ENCODE results near the gene UBXN10.
"Not testable (repeated sequence)": the region's sequence is repeated elsewhere in the genome, so short reads cannot be mapped to it uniquely, and the experiment has no call there.

Gene UBXN10

GRCh38 chr1:20220036-20220435 is 34.1 kb downstream of the UBXN10 start:
- Mint-ChIP-seq H3K27ac (no peak overlapping the region), H3K36me3 (ENCODE audit: low read depth) (no peaks in the 10 kb centered on the region), H3K9me3 (no peaks in the 10 kb centered on the region), H3K4me3 (no peak overlapping the region), H3K4me1 (ENCODE audit: low read depth) (no peaks in the 10 kb centered on the region), H3K27me3 (peaks cover 52% of the 10 kb centered on the region)
- no peak for DNase-seq

DNA sequence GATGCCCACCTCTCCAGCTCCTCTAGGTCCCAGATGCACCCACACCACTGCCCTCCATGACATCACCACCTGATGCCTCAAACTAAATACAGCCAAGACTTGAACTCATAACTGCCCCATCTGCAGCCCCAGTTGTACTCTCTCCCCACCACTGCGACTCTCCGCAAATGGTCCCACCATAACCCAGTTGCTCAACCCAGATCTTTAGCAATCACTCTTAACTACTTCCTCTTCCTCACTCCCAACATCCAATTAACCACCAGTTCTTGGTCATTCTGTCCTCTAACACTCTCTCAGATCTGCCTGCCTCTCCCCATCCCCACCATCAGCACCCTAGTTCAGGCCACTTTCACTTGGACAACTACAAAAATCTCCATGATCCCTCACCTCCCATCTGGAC is 37.2 kb downstream of the UBXN10 start:
- H3K4me1 Mint-ChIP-seq (ENCODE audit: low read depth): no peaks in the 10 kb centered on the region
- no peak for DNase-seq

DNA sequence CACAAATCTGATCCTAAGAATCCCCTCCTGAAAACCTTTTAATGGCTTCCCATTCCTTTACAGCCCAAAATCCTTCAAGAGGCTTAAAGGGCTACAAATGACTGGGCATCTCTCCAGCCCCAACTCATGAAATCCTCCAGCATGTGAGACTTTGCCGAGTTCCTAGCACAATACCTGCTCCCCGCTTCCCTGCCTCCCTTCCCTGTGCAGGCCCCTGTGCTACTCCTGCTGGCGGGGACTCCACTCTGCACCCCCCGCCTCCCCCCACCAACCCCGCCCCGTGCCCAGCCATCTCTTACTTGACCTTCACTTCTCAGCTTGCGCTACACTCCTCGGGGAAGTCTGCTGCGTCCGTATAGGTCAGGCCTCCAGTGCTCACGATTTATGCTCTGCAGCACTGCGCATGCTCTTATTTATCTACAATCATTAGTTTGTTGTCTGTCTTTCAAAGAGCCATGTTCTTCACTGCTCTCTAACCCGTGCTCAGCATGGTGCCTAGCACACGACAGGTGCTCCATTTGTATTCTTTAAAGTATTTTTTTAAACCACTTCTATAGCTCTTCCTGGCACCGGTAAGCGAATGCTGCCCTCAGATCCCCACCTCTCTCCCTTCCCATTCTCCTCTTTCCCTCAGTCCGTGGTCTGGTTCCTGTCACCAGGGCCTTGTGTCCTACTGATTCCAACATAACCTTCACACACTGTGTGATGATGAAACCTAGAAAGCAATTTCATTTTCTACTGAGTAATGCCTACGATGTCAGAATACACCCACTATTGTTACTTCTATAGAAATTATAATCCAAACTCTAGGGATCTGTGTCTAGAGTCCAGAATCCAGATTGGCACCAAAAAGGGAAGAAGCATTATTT is 37.9 kb downstream of the UBXN10 start:
- H3K4me1 Mint-ChIP-seq (ENCODE audit: low read depth): no peaks in the 10 kb centered on the region
- H3K4me3 Mint-ChIP-seq: no peak overlapping the region
- H3K9me3 Mint-ChIP-seq: no peaks in the 10 kb centered on the region
- peaks cover 59% of the 10 kb centered on the region for H3K27me3 Mint-ChIP-seq
- H3K27ac Mint-ChIP-seq: no peak overlapping the region
- no peak for DNase-seq
- H3K36me3 Mint-ChIP-seq (ENCODE audit: low read depth): no peaks in the 10 kb centered on the region

More for the DNA sequence above, 37.2 kb downstream of the UBXN10 start:
- no peaks in the 10 kb centered on the region for H3K36me3 Mint-ChIP-seq (ENCODE audit: low read depth)
- H3K27me3 Mint-ChIP-seq: peaks cover 55% of the 10 kb centered on the region
- no peak overlapping the region for H3K27ac Mint-ChIP-seq
- H3K9me3 Mint-ChIP-seq: no peaks in the 10 kb centered on the region
- H3K4me3 Mint-ChIP-seq: no peak overlapping the region

- H3K9me3 Mint-ChIP-seq: no peaks in the 10 kb centered on the region
- no peak overlapping the region for H3K27ac Mint-ChIP-seq
- H3K36me3 Mint-ChIP-seq (ENCODE audit: low read depth): no peaks in the 10 kb centered on the region
Measured at GRCh38 chr1:20224546-20224945, 38.6 kb downstream of the UBXN10 start.

GRCh38 chr1:20227704-20228103 is 41.8 kb downstream of the UBXN10 start:
- Mint-ChIP-seq H3K4me1 (ENCODE audit: low read depth) (no peaks in the 10 kb centered on the region), H3K9me3 (no peaks in the 10 kb centered on the region), H3K27me3 (peaks cover 67% of the 10 kb centered on the region), H3K36me3 (ENCODE audit: low read depth) (no peaks in the 10 kb centered on the region), H3K27ac (no peak overlapping the region), H3K4me3 (no peak overlapping the region)
- no peak for DNase-seq

More at GRCh38 chr1:20224546-20224945, 38.6 kb downstream of the UBXN10 start:
- H3K27me3 Mint-ChIP-seq: peaks cover 59% of the 10 kb centered on the region
- DNase-seq: no peak
- no peak overlapping the region for H3K4me3 Mint-ChIP-seq
- no peaks in the 10 kb centered on the region for H3K4me1 Mint-ChIP-seq (ENCODE audit: low read depth)

DNA sequence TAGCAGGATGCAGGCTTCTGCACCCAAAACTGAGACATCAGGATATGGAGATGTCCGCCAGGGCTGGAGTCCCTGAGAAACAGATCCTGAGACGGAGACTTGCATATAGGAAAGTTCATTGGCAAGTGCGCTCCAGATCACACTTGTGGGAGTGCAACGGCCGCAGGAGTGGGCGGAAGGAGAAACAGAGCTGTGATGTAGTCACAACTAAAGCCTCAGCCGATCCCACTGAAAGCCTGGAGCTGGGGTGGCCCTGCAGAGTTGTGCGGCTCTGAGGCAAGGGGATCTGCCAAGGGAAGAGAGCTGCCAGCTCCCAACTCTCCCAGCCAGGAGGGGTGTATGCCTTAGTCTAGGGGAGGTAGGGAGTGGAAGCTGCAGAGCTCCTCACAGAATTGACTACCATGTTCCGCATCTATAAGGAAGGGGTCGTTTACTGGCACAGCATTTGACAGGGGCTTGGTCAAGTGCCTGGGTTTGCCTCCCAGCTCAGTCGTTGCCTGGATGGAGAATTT is 42.5 kb downstream of the UBXN10 start:
- no peak overlapping the region for H3K27ac Mint-ChIP-seq
- H3K36me3 Mint-ChIP-seq (ENCODE audit: low read depth): no peaks in the 10 kb centered on the region
- DNase-seq: no peak
- H3K4me1 Mint-ChIP-seq (ENCODE audit: low read depth): no peaks in the 10 kb centered on the region
- peaks cover 67% of the 10 kb centered on the region for H3K27me3 Mint-ChIP-seq
- H3K9me3 Mint-ChIP-seq: no peaks in the 10 kb centered on the region
- H3K4me3 Mint-ChIP-seq: no peak overlapping the region

DNA sequence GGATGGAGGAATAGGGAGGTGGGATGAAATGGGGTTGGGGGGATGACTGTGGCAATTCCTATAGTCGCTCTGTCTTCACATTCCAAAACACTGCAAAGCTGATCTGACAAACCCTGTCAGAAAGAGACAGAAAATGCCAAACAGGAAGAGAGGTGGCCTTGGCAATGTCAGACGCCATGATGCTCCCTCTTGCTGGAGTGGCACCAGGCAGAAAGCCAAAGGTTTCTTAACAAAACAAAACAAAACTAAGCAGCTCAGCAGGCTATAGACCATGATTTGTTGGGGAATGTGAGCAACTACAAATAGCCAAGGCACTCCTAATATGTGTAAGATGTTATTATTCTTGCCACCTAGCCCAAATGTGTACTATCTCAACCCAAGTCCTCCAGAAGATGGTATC is 43.3 kb downstream of the UBXN10 start:
- peaks cover 68% of the 10 kb centered on the region for H3K27me3 Mint-ChIP-seq

DNA sequence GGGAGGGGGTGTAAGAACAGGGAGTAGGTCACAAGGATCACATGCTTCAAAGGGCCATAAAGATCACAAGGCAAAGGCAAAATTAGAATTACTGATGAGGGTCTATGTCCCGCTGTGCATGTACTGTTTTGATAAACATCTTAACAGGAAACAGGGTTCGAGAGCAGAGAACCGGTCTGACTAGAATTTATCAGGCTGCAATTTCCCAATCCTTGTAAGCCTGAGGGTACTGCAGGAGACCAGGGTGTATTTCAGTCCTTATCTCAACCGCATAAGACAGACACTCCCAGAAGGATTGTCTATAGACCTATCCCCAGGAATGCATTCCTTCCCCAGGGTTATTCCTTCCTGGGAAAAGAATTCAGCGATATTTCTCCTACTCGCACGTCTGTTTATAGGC is 46.7 kb downstream of the UBXN10 start:
- H3K9me3 Mint-ChIP-seq; H3K4me3 Mint-ChIP-seq; DNase-seq; H3K4me1 Mint-ChIP-seq (ENCODE audit: low read depth); H3K27ac Mint-ChIP-seq; H3K36me3 Mint-ChIP-seq (ENCODE audit: low read depth): not testable (repeated sequence)
- peaks cover 61% of the 10 kb centered on the region for H3K27me3 Mint-ChIP-seq

More for the DNA sequence above, 43.3 kb downstream of the UBXN10 start:
- DNase-seq: no peak
- no peak overlapping the region for H3K27ac Mint-ChIP-seq
- H3K9me3 Mint-ChIP-seq: no peaks in the 10 kb centered on the region
- H3K4me1 Mint-ChIP-seq (ENCODE audit: low read depth): no peaks in the 10 kb centered on the region
- no peak overlapping the region for H3K4me3 Mint-ChIP-seq
- no peaks in the 10 kb centered on the region for H3K36me3 Mint-ChIP-seq (ENCODE audit: low read depth)

- H3K27me3 Mint-ChIP-seq: peaks cover 53% of the 10 kb centered on the region
- H3K4me1 Mint-ChIP-seq (ENCODE audit: low read depth): no peaks in the 10 kb centered on the region
- H3K36me3 Mint-ChIP-seq (ENCODE audit: low read depth): no peaks in the 10 kb centered on the region
- no peak overlapping the region for H3K27ac Mint-ChIP-seq
- DNase-seq: no peak
- H3K9me3 Mint-ChIP-seq: no peaks in the 10 kb centered on the region
- H3K4me3 Mint-ChIP-seq: no peak overlapping the region
Measured at GRCh38 chr1:20233394-20233793, 47.5 kb downstream of the UBXN10 start.

DNA sequence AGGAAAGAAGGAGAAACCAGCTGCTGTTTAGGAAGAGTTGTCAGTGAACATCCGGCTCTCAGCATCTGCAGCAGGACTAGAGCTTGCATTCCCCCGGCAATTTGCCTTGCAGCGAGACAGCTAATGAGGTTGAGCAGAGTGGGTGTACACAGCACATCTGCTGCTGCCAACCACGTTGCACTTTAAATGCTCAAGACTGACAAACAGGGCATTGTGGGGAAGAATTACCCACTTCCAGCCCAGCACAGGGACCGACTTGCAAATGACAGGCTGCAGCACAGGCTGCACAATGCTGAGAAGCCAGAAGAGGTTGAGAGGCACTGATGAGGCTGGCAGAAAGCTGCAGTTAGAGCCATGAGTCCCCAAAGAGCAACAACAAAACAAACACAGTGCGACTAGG is 48.0 kb downstream of the UBXN10 start:
- H3K27me3 Mint-ChIP-seq: peaks cover 52% of the 10 kb centered on the region
- H3K27ac Mint-ChIP-seq: no peak overlapping the region
- no peaks in the 10 kb centered on the region for H3K9me3 Mint-ChIP-seq
- H3K4me1 Mint-ChIP-seq (ENCODE audit: low read depth): no peaks in the 10 kb centered on the region
- no peaks in the 10 kb centered on the region for H3K36me3 Mint-ChIP-seq (ENCODE audit: low read depth)
- no peak overlapping the region for H3K4me3 Mint-ChIP-seq
- no peak for DNase-seq

DNA sequence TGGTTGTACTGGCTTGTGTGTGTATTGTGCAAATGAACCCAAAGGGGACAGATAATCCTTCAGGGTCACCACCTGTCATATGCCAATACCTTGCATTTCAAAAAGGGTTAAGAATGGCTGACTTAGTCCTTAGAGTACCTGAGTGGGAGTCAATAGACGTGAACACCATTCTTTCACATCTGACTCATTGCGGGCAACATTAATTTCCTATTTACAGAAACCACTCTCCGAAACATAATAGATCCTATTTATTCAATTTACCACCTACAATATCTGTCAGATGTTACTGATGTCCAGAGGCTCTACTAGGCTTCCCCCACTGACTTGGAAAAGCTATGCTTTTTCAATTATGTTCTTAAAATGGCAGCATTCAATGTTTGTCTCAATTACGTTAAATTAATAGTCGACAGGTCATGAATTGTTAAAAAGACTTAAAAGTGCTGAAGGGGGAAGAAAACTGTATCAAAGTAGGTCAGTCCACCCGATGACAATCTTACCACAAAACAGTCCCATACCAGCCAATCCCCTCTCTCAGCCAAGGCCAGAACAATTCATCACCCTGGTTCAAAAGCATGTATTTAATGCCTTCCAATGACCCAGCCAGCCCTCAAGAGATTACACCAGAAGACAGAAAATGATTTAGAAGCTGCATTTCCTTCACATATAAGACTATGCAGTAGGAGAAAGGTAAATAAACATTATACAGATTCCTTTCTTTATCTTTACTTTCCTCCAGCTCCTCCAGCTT is 49.1 kb downstream of the UBXN10 start:
- Mint-ChIP-seq H3K27me3 (peaks cover 54% of the 10 kb centered on the region), H3K4me3 (no peak overlapping the region), H3K4me1 (ENCODE audit: low read depth) (no peaks in the 10 kb centered on the region), H3K9me3 (no peaks in the 10 kb centered on the region), H3K36me3 (ENCODE audit: low read depth) (no peaks in the 10 kb centered on the region), H3K27ac (no peak overlapping the region)
- no peak for DNase-seq

- Mint-ChIP-seq H3K9me3 (no peaks in the 10 kb centered on the region), H3K4me3 (no peak overlapping the region), H3K27ac (no peak overlapping the region), H3K36me3 (ENCODE audit: low read depth) (no peaks in the 10 kb centered on the region), H3K4me1 (ENCODE audit: low read depth) (no peaks in the 10 kb centered on the region), H3K27me3 (peaks cover 60% of the 10 kb centered on the region)
- no peak for DNase-seq
Measured at GRCh38 chr1:20237646-20238045, 51.8 kb downstream of the UBXN10 start.

GRCh38 chr1:20240012-20240411 is 54.1 kb downstream of the UBXN10 start:
- no peak overlapping the region for H3K27ac Mint-ChIP-seq
- H3K4me1 Mint-ChIP-seq (ENCODE audit: low read depth): no peaks in the 10 kb centered on the region
- no peak for DNase-seq
- no peak overlapping the region for H3K4me3 Mint-ChIP-seq
- peaks cover 39% of the 10 kb centered on the region for H3K27me3 Mint-ChIP-seq
- no peaks in the 10 kb centered on the region for H3K36me3 Mint-ChIP-seq (ENCODE audit: low read depth)
- no peaks in the 10 kb centered on the region for H3K9me3 Mint-ChIP-seq

GRCh38 chr1:20242890-20243479 is 57.1 kb downstream of the UBXN10 start:
- peaks cover 27% of the 10 kb centered on the region for H3K27me3 Mint-ChIP-seq
- no peak overlapping the region for H3K4me3 Mint-ChIP-seq
- no peaks in the 10 kb centered on the region for H3K36me3 Mint-ChIP-seq (ENCODE audit: low read depth)
- no peak for DNase-seq
- peaks cover 3% of the 10 kb centered on the region for H3K4me1 Mint-ChIP-seq (ENCODE audit: low read depth)
- no peaks in the 10 kb centered on the region for H3K9me3 Mint-ChIP-seq
- no peak overlapping the region for H3K27ac Mint-ChIP-seq

All from activated T-cell treated with anti-CD3 and anti-CD28 coated beads, Interleukin-2, amount 50 U/mL, for 24 hours (primary cell).